Measurements from ENCODE around the gene ACTR8. TPM values are rescaled to one million over a fixed set of nuclear protein-coding genes. Genes with fewer than 3 reads are reported as not detected.

The ACTR8 gene
- total RNA-seq, 1 donor from 2014 or later, result 40.8 TPM

DNA sequence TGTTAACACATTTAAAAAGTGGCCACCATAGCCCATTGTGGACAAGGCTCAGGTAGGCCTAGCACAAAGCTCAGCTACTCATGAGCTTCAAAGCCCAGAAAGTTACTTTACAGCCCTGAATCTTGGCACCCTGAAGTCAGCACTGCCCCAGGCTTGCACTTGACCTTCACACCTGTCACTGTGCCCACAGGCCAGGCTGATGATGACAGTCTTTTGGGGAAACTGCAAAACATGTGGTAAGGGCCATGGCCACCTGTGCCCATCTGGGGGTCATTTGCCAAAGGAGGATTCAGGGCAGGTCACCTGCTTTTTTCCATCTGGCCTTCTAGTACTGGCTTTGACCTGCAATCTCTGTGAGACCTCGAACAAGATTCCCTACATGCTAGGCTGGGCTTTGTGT, 46.7 kb downstream of the ACTR8 start:
- no peaks in the 10 kb centered on the region for H3K9me3 Mint-ChIP-seq
- peaks cover 3% of the 10 kb centered on the region for H3K36me3 Mint-ChIP-seq
- Histone ChIP-seq H2AFZ (replicated peaks) (no peak overlapping the region), H3K4me3 (no peak overlapping the region), H3F3A (ENCODE audit: low read depth) (no peaks in the 10 kb centered on the region), H3K4me2 (no peak overlapping the region), H3K9ac (no peak overlapping the region), H4K20me1 (ENCODE audit: low read depth) (no peaks in the 10 kb centered on the region), H3K36me3 (no peaks in the 10 kb centered on the region), H3K9me3 (ENCODE audit: low read depth) (no peaks in the 10 kb centered on the region), H3K27me3 (no peaks in the 10 kb centered on the region), H3K27ac (no peak overlapping the region), H3K79me2 (ENCODE audit: low read depth) (no peaks in the 10 kb centered on the region), H3K4me1 (no peaks in the 10 kb centered on the region)
- no peak overlapping the region for H3K4me3 Mint-ChIP-seq
- H3K4me1 Mint-ChIP-seq, result no peaks in the 10 kb centered on the region
- DNase-seq (ENCODE audit: low spot score), result no peak
- TF ChIP-seq EZH2 (IDR thresholded peaks at IDR 0.05) (no peak), EZH2phosphoT487 (IDR thresholded peaks at IDR 0.05) (no peak)
- TF ChIP-seq, protein P1, sequence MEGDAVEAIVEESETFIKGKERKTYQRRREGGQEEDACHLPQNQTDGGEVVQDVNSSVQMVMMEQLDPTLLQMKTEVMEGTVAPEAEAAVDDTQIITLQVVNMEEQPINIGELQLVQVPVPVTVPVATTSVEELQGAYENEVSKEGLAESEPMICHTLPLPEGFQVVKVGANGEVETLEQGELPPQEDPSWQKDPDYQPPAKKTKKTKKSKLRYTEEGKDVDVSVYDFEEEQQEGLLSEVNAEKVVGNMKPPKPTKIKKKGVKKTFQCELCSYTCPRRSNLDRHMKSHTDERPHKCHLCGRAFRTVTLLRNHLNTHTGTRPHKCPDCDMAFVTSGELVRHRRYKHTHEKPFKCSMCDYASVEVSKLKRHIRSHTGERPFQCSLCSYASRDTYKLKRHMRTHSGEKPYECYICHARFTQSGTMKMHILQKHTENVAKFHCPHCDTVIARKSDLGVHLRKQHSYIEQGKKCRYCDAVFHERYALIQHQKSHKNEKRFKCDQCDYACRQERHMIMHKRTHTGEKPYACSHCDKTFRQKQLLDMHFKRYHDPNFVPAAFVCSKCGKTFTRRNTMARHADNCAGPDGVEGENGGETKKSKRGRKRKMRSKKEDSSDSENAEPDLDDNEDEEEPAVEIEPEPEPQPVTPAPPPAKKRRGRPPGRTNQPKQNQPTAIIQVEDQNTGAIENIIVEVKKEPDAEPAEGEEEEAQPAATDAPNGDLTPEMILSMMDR (IDR thresholded peaks at IDR 0.05), result no peak
- peak overlapping the region; percentile 9 for H3K27ac Mint-ChIP-seq
- H3K27me3 Mint-ChIP-seq (ENCODE audit: insufficient read depth, low read depth), result peaks cover 4% of the 10 kb centered on the region

DNA sequence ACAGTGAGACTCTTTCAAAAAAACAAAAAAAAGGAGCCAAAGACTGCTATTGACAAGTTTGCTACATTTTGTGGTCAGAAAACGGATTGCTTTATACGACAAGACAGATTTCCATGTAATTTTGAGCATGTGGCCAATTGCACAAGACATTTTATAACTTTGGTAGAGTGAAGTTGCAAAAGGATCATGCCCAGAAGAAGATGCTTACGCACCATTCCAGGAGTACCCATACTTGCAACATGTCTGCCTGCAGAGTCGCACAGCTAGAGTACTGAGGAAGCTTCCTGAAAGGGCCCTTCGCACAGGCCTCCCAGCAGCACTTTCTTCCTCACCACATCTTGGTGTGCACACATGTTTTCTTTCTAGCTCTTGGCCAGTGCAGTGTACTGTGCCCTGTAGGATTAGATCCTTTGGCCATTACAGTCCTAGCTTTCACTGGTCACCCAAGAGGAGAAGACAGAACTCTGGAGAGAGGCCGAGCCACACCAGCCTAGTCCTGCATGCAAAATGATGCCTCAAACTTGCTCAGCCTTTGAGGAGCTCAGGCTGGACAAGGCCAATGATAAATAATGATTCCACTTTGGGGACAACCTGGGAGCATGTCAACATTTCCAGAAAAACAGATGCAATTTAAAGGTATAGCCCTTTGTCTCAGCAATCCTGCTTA, 47.4 kb downstream of the ACTR8 start:
- H3K27ac Mint-ChIP-seq, result no peak overlapping the region

DNA sequence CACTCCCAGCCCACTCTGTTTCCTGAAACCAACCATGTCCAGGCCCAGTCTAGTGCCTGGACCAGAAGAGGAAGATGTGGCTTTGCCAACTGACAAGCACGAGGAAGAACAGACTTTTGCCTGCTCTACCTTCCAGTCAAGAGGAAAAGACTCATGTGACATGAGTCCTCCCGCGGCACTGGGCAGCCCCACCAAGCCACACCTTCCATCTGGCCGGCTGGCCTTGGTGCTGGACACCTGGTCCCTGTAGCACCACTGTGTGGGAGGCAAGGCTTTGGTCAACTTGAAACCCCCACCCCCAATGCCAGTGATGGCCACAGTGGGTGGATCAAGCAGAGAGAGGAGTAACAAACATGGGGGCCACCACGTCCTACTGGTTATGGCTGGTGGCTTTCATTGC, 48.3 kb downstream of the ACTR8 start:
- Mint-ChIP-seq H3K4me3 (no peak overlapping the region), H3K4me1 (no peaks in the 10 kb centered on the region), H3K9me3 (no peaks in the 10 kb centered on the region), H3K36me3 (peaks cover 3% of the 10 kb centered on the region), H3K27ac (no peak overlapping the region), H3K27me3 (ENCODE audit: insufficient read depth, low read depth) (peaks cover 6% of the 10 kb centered on the region)
- no peak for DNase-seq (ENCODE audit: low spot score)
- Histone ChIP-seq H3K4me2 (no peak overlapping the region), H3K36me3 (no peaks in the 10 kb centered on the region), H3K79me2 (ENCODE audit: low read depth) (no peaks in the 10 kb centered on the region), H3K9ac (no peak overlapping the region), H3K27me3 (no peaks in the 10 kb centered on the region), H2AFZ (replicated peaks) (no peak overlapping the region), H4K20me1 (ENCODE audit: low read depth) (peaks cover 2% of the 10 kb centered on the region), H3K9me3 (ENCODE audit: low read depth) (no peaks in the 10 kb centered on the region), H3F3A (ENCODE audit: low read depth) (no peaks in the 10 kb centered on the region), H3K4me1 (no peaks in the 10 kb centered on the region), H3K27ac (no peak overlapping the region), H3K4me3 (no peak overlapping the region)
- TF ChIP-seq EZH2phosphoT487 (IDR thresholded peaks at IDR 0.05) (no peak), EZH2 (IDR thresholded peaks at IDR 0.05) (no peak)
- TF ChIP-seq, protein P1 (IDR thresholded peaks at IDR 0.05), result no peak

More for the DNA sequence above, 47.4 kb downstream of the ACTR8 start:
- Histone ChIP-seq H3K9ac (no peak overlapping the region), H3K9me3 (ENCODE audit: low read depth) (no peaks in the 10 kb centered on the region), H3K27ac (no peak overlapping the region), H3K4me1 (no peaks in the 10 kb centered on the region), H3K79me2 (ENCODE audit: low read depth) (no peaks in the 10 kb centered on the region), H2AFZ (replicated peaks) (no peak overlapping the region), H3F3A (ENCODE audit: low read depth) (no peaks in the 10 kb centered on the region), H3K27me3 (no peaks in the 10 kb centered on the region), H3K4me3 (no peak overlapping the region), H4K20me1 (ENCODE audit: low read depth) (no peaks in the 10 kb centered on the region), H3K36me3 (no peaks in the 10 kb centered on the region), H3K4me2 (no peak overlapping the region)
- H3K9me3 Mint-ChIP-seq, result no peaks in the 10 kb centered on the region
- peaks cover 3% of the 10 kb centered on the region for H3K36me3 Mint-ChIP-seq
- DNase-seq (ENCODE audit: low spot score), result no peak
- peaks cover 4% of the 10 kb centered on the region for H3K27me3 Mint-ChIP-seq (ENCODE audit: insufficient read depth, low read depth)
- no peak overlapping the region for H3K4me3 Mint-ChIP-seq
- TF ChIP-seq EZH2phosphoT487 (IDR thresholded peaks at IDR 0.05), result no peak
- TF ChIP-seq, protein P1 (IDR thresholded peaks at IDR 0.05), result peak; percentile 6
- H3K4me1 Mint-ChIP-seq, result no peaks in the 10 kb centered on the region
